H1 (cell line): ENCODE data around the gene IQCF2. TPM values are rescaled to one million over a fixed set of nuclear protein-coding genes. Genes with fewer than 3 reads are reported as not detected.

Experiments
- CTCF ChIA-PET: fragments of 300-600 bp; sonication (Branson Sonifier 250); formaldehyde crosslinking; loops from one replicate; lab custom pipeline; 2021; ENCODE audit not compliant: partially characterized antibody; lab: Charles Lee
- POLR2A ChIA-PET: fragments of 300-600 bp; sonication (Branson Sonifier 250); formaldehyde crosslinking; loops from one replicate; lab custom pipeline; 2021; ENCODE audit warnings: inconsistent platforms; ENCODE audit not compliant: partially characterized antibody; lab: Charles Lee
- DNase-seq, 2 experiments: peaks; one replicate each; pipeline versions ENCODE4 v3.0.0 to v3.0.0-alpha.2; 2010 to 2022; ENCODE audit warnings: low spot score in 2 of 2, low read depth in 1 of 2, mixed read lengths in 1 of 2
- FAIRE-seq: peaks from 2 replicates; lab custom pipeline; 2011; peaks lifted over from hg19 to GRCh38; lab: Jason Lieb, UNC
- H2AFZ ChIP-seq: 2 replicates; pipeline ENCODE4 v1.8.1; 2012; ENCODE audit warnings: low read length, inconsistent platforms
- H2AK5ac ChIP-seq: 2 replicates; pipeline ENCODE4 v1.6.1; 2013; ENCODE audit warnings: low read depth, low read length
- H2BK120ac ChIP-seq: replicated peaks from 2 replicates; pipeline ENCODE3; 2013; ENCODE audit warnings: low read depth, low read length, inconsistent platforms
- H2BK12ac ChIP-seq: 2 replicates; pipeline ENCODE4 v1.6.1; 2013; ENCODE audit warnings: low read depth, low read length
- H2BK15ac ChIP-seq: 2 replicates; pipeline ENCODE4 v1.6.1; 2013; ENCODE audit warnings: low read length
- H2BK20ac ChIP-seq: 2 replicates; pipeline ENCODE4 v1.6.1; 2013; ENCODE audit warnings: low read length
- H2BK5ac ChIP-seq: 2 replicates; pipeline ENCODE4 v1.6.1; 2013; ENCODE audit warnings: low read depth, low read length
- H3K14ac ChIP-seq: 2 replicates; pipeline ENCODE4 v1.6.1; 2013; ENCODE audit warnings: inconsistent platforms; ENCODE audit not compliant: insufficient read length
- H3K18ac ChIP-seq: 2 replicates; pipeline ENCODE4 v1.6.1; 2013; ENCODE audit warnings: low read length; ENCODE audit errors: extremely low read depth
- H3K23ac ChIP-seq: 2 replicates; pipeline ENCODE4 v1.6.1; 2013; ENCODE audit warnings: inconsistent platforms; ENCODE audit not compliant: insufficient read length
- H3K23me2 ChIP-seq: 2 replicates; pipeline ENCODE4 v1.6.1; 2013; ENCODE audit warnings: low read depth, low read length
- H3K27ac ChIP-seq: 2 replicates; pipeline ENCODE4 v1.6.1; 2011; ENCODE audit warnings: low read depth, low read length, inconsistent platforms
- H3K27me3 ChIP-seq, 4 experiments: replicated peaks in 1 of 4; 1 replicate in 1 of 4; 2 replicates in 3 of 4; pipeline versions ENCODE4 v1.6.1 to v1.8.1; 2011 to 2013; ENCODE audit warnings: low read length in 3 of 4, mild to moderate bottlenecking in 3 of 4, inconsistent platforms in 2 of 4, mixed read lengths in 2 of 4, moderate library complexity in 1 of 4; ENCODE audit not compliant: control insufficient read depth in 3 of 4, insufficient read depth in 3 of 4; ENCODE audit errors: extremely low read depth in 1 of 4
- H3K36me3 ChIP-seq, 4 experiments: 2 replicates each; pipeline versions ENCODE4 v1.6.1 to v1.8.1; 2011 to 2013; ENCODE audit warnings: mild to moderate bottlenecking in 4 of 4, low read length in 3 of 4, moderate library complexity in 2 of 4, control low read depth in 1 of 4, inconsistent platforms in 1 of 4; ENCODE audit not compliant: insufficient read depth in 4 of 4, control insufficient read depth in 2 of 4
- H3K4ac ChIP-seq: replicated peaks from 2 replicates; pipeline ENCODE3; 2013; ENCODE audit warnings: low read length, low read depth, mixed read lengths, inconsistent platforms; ENCODE audit not compliant: insufficient read length
- H3K4me1 ChIP-seq, 4 experiments: replicated peaks in 1 of 4; 1 replicate in 1 of 4; 2 replicates in 3 of 4; pipeline versions ENCODE4 v1.6.1 to v1.8.1; 2011 to 2013; ENCODE audit warnings: low read length in 3 of 4, inconsistent platforms in 2 of 4, mixed read lengths in 1 of 4; ENCODE audit not compliant: insufficient read depth in 4 of 4, control insufficient read depth in 3 of 4
- H3K4me2 ChIP-seq, 2 experiments: 2 replicates each; pipeline versions ENCODE4 v1.6.1 to v1.8.1; 2011 to 2013; ENCODE audit warnings: low read depth in 2 of 2, low read length in 2 of 2, control low read depth in 1 of 2, inconsistent platforms in 1 of 2, mild to moderate bottlenecking in 1 of 2; ENCODE audit not compliant: insufficient read depth in 1 of 2
- H3K4me3 ChIP-seq, 4 experiments: fragments of 200-600, 300-600 bp in 1 of 4; sonication (generic), shearing (Covaris generic), sonication (Bioruptor Twin) in 1 of 4; 2 replicates each; pipeline versions ENCODE4 v1.5.1 to v1.8.1; 2011 to 2016; ENCODE audit warnings: low read length in 4 of 4, low read depth in 3 of 4, control low read depth in 2 of 4, inconsistent platforms in 2 of 4, mild to moderate bottlenecking in 2 of 4, mixed read lengths in 1 of 4, moderate library complexity in 1 of 4; ENCODE audit not compliant: insufficient read depth in 2 of 4; ENCODE audit errors: extremely low read depth in 1 of 4
- H3K56ac ChIP-seq: replicated peaks from 2 replicates; pipeline ENCODE3; 2013; ENCODE audit warnings: low read depth, mild to moderate bottlenecking, mixed read lengths, low read length, inconsistent platforms; ENCODE audit not compliant: insufficient read length
- H3K79me1 ChIP-seq: 2 replicates; pipeline ENCODE4 v1.6.1; 2013; ENCODE audit warnings: low read depth, low read length, control low read depth
- H3K79me2 ChIP-seq, 2 experiments: 2 replicates each; pipeline versions ENCODE4 v1.6.1 to v1.8.1; 2012 to 2013; ENCODE audit warnings: low read length in 2 of 2, mild to moderate bottlenecking in 2 of 2, inconsistent platforms in 1 of 2; ENCODE audit not compliant: insufficient read depth in 2 of 2, control insufficient read depth in 1 of 2
- H3K9ac ChIP-seq, 4 experiments: replicated peaks in 1 of 4; 1 replicate in 1 of 4; 2 replicates in 3 of 4; pipeline versions ENCODE4 v1.6.1 to v1.8.1; 2011 to 2013; ENCODE audit warnings: low read depth in 3 of 4, low read length in 3 of 4, control low read depth in 2 of 4, mild to moderate bottlenecking in 2 of 4, moderate library complexity in 2 of 4, inconsistent platforms in 1 of 4; ENCODE audit errors: extremely low read depth in 1 of 4
- H3K9me3 ChIP-seq, 2 experiments: 2 replicates each; pipeline versions ENCODE4 v1.6.1 to v1.8.1; 2012 to 2013; ENCODE audit warnings: mild to moderate bottlenecking in 2 of 2, moderate library complexity in 2 of 2, control low read depth in 1 of 2, inconsistent platforms in 1 of 2, low read depth in 1 of 2, low read length in 1 of 2, mixed read lengths in 1 of 2; ENCODE audit not compliant: insufficient read depth in 2 of 2
- H4K20me1 ChIP-seq, 2 experiments: replicated peaks in 1 of 2; 2 replicates each; pipeline versions ENCODE3 to v1.8.1; 2011 to 2013; ENCODE audit warnings: inconsistent platforms in 2 of 2, low read length in 2 of 2, mild to moderate bottlenecking in 1 of 2; ENCODE audit not compliant: insufficient read depth in 2 of 2, control insufficient read depth in 1 of 2
- H4K5ac ChIP-seq: 2 replicates; pipeline ENCODE4 v1.6.1; 2013; ENCODE audit warnings: low read length, low read depth, mixed read lengths, inconsistent platforms; ENCODE audit not compliant: insufficient read length
- H4K8ac ChIP-seq: 2 replicates; pipeline ENCODE4 v1.8.0; 2013; ENCODE audit warnings: mild to moderate bottlenecking, moderate library complexity, low read length, inconsistent platforms; ENCODE audit not compliant: insufficient read depth; ENCODE audit errors: extremely low read depth
- H4K91ac ChIP-seq: replicated peaks from 2 replicates; pipeline ENCODE3; 2013; ENCODE audit warnings: low read length, mixed read lengths, inconsistent platforms; ENCODE audit not compliant: insufficient read length
- HDAC2 ChIP-seq, 2 experiments: fragments of 300-600 bp in 1 of 2; sonication (generic) in 1 of 2; IDR thresholded peaks; 2 replicates each; pipeline ENCODE4 v1.6.1; 2011 to 2012; ENCODE audit warnings: low read depth in 2 of 2, low read length in 2 of 2, mild to moderate bottlenecking in 2 of 2, moderate library complexity in 2 of 2, borderline replicate concordance in 1 of 2, inconsistent platforms in 1 of 2
- KDM1A ChIP-seq: fragments of 200-600, 300-600 bp; sonication (generic); IDR thresholded peaks from 2 replicates; pipeline ENCODE4 v1.7.1; 2016; ENCODE audit warnings: mild to moderate bottlenecking, low read length, borderline replicate concordance
- POLR2A ChIP-seq, 2 experiments: IDR thresholded peaks; 1 replicate in 1 of 2; 2 replicates in 1 of 2; pipeline ENCODE4 v1.6.1; 2011; ENCODE audit warnings: low read depth in 2 of 2, low read length in 2 of 2, mild to moderate bottlenecking in 2 of 2; ENCODE audit errors: control extremely low read depth in 1 of 2
- TCF12 ChIP-seq: IDR thresholded peaks from 2 replicates; pipeline ENCODE4 v1.6.1; 2011; ENCODE audit warnings: low read depth, mild to moderate bottlenecking, low read length
- WGBS, 2 experiments: shearing (Covaris generic) in 1 of 2; methylation state at CpG; one replicate each; pipeline versions ENCODE4 v1.1.6 to v1.1.7; 2013 to 2015; ENCODE audit warnings: low lambda C conversion rate in 2 of 2, mixed read lengths in 2 of 2, inconsistent platforms in 1 of 2, low coverage in 1 of 2, missing lambda C conversion rate in 1 of 2; ENCODE audit not compliant: insufficient replicate concordance in 2 of 2, insufficient coverage in 1 of 2, insufficient read length in 1 of 2; ENCODE audit errors: extremely low coverage in 1 of 2, missing lambda C conversion rate in 1 of 2; 5-methylcytosine and 5-hydroxymethylcytosine counted together
- polyA plus RNA-seq, 7 experiments: library from polyadenylated mRNA; depleted of rRNA in 3 of 7; stranded (reverse) in 5 of 7; unstranded in 2 of 7; fragments of >200 nt in 5 of 7; fragments of 200-250 nt in 2 of 7; gene quantifications; 1 replicate in 5 of 7; 2 replicates in 1 of 7; 4 replicates in 1 of 7; pipeline versions ENCODE4 v1.2.1 to v1.2.3, GENCODE V29; 2011 to 2013; ENCODE audit warnings: missing spikeins in 2 of 7, mixed read lengths in 2 of 7
- total RNA-seq: library from RNA; stranded (reverse); fragmentation: NEBNext Ultra II Directional; extraction: Animal tissue kit (Norgen Biotek cat#: 25700); gene quantifications from 2 replicates; pipeline ENCODE4 v1.2.1, GENCODE V29; 2021

The IQCF2 gene
- total and polyA plus RNA-seq, 2 of the 8 experiments (the other 6 are each of a cell fraction or from before 2014, with no cell fraction given) = not detected

DNA sequence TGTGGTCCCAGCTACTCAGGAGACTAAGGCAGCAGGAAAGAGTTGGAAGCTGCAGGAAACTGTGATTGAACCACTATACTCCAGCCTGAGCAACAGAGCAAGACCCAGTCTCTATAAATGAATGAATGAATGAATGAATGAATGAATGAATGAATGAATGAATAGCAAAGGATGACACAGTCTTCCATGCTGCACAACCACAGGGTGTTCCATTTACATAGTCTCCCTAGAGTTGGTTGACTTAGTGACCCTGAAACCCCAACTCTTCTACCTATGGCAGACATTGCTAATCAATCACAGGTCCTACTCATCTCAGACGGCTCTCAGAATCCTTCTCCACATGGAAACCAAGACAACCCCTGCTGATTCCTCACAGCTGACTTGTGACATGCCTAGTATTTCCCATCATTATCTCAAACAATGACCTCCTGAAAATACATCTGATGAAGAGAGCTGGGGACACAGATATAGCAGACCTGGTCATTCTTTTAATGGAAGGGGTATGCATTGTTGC lies 11.9 kb downstream of the IQCF2 start:
- Histone ChIP-seq H4K5ac (no peak overlapping the region), H3K4me3 (no peak overlapping the region), H3K23me2 (no peaks in the 10 kb centered on the region), H2BK20ac (no peak overlapping the region), H3K4ac (no peak overlapping the region), H3K79me1 (no peaks in the 10 kb centered on the region), H2BK12ac (no peak overlapping the region), H2AK5ac (no peak overlapping the region), H3K27me3 (no peaks in the 10 kb centered on the region), H4K91ac (no peak overlapping the region), H3K9me3 (no peaks in the 10 kb centered on the region), H4K8ac (no peak overlapping the region), H2AFZ (no peak overlapping the region), H3K4me2 (no peak overlapping the region), H3K18ac (no peak overlapping the region), H3K56ac (no peak overlapping the region), H3K14ac (no peak overlapping the region), H3K23ac (no peak overlapping the region), H3K27ac (no peak overlapping the region), H2BK15ac (no peak overlapping the region), H3K9ac (no peak overlapping the region), H4K20me1 (no peaks in the 10 kb centered on the region), H2BK5ac (no peak overlapping the region), H3K79me2 (no peaks in the 10 kb centered on the region), H2BK120ac (no peak overlapping the region), H3K4me1 (no peaks in the 10 kb centered on the region), H3K36me3 (no peaks in the 10 kb centered on the region)
- TF ChIP-seq POLR2A (IDR thresholded peaks at IDR 0.05; ENCODE audit: control extremely low read depth in 1 of 2, low read depth in 2 of 2, low read length in 2 of 2) (no peak), HDAC2 (IDR thresholded peaks at IDR 0.05; ENCODE audit: borderline replicate concordance in 1 of 2, low read depth in 2 of 2, low read length in 2 of 2) (no peak), KDM1A (no peak), TCF12 (no peak)
- 73% methylated on average over 1 of the region's 1 CpG; no CpG with 5 or more reads in 1 of the 2 experiments for WGBS, 2 experiments
- ChIA-PET CTCF (no interaction called here), POLR2A (no interaction called here)
- DNase-seq (no peak), FAIRE-seq (no peak)
